Measurements from ENCODE around the gene IMPG2. TPM values are rescaled to one million over a fixed set of nuclear protein-coding genes. Genes with fewer than 3 reads are reported as not detected.

The IMPG2 gene
- total and polyA plus RNA-seq, 3 experiments from 2014 or later, result 0.11 to 0.20 TPM; not detected in 1

GRCh38 chr3:101288294-101288693 lies 32.1 kb downstream of the IMPG2 start:
- Mint-ChIP-seq H3K27me3 (no peaks in the 10 kb centered on the region), H3K4me3 (no peak overlapping the region), H3K36me3 (peaks cover 0 to 15% (median 7%) of the 10 kb centered on the region in 3 donors), H3K27ac (no peak overlapping the region), H3K4me1 (no peaks in the 10 kb centered on the region), H3K9me3 (peaks cover 0 to 6% (median 3%) of the 10 kb centered on the region in 5 donors)
- Histone ChIP-seq H3K4me1 (ENCODE audit: insufficient read depth, low read length) (no peaks in the 10 kb centered on the region), H3K27ac (ENCODE audit: low read depth, low read length) (no peak overlapping the region), H3K4me3 (ENCODE audit: low read length) (no peak overlapping the region), H3K9me3 (ENCODE audit: low read length) (no peaks in the 10 kb centered on the region), H3K27me3 (ENCODE audit: insufficient read depth, low read length, poor library complexity, severe bottlenecking) (no peaks in the 10 kb centered on the region), H3K36me3 (ENCODE audit: insufficient read depth, low read length) (no peaks in the 10 kb centered on the region)
- ChIA-PET CTCF (no interaction called here), POLR2A (no interaction called here)
- no peak for DNase-seq

GRCh38 chr3:101284757-101285156 lies 35.6 kb downstream of the IMPG2 start:
- H3K36me3 Mint-ChIP-seq, result peaks cover 0 to 15% (median 7%) of the 10 kb centered on the region in 3 donors
- no peak overlapping the region for H3K4me3 Mint-ChIP-seq
- no peaks in the 10 kb centered on the region for H3K4me1 Mint-ChIP-seq
- DNase-seq, result no peak
- H3K27me3 Mint-ChIP-seq, result no peaks in the 10 kb centered on the region
- POLR2A ChIA-PET, result no interaction called here
- CTCF ChIA-PET, result no interaction called here
- Histone ChIP-seq H3K27me3 (ENCODE audit: insufficient read depth, low read length, poor library complexity, severe bottlenecking) (no peaks in the 10 kb centered on the region), H3K4me1 (ENCODE audit: insufficient read depth, low read length) (no peaks in the 10 kb centered on the region), H3K4me3 (ENCODE audit: low read length) (no peak overlapping the region), H3K36me3 (ENCODE audit: insufficient read depth, low read length) (no peaks in the 10 kb centered on the region), H3K9me3 (ENCODE audit: low read length) (no peaks in the 10 kb centered on the region), H3K27ac (ENCODE audit: low read depth, low read length) (no peak overlapping the region)
- peaks cover 0 to 3% (median 3%) of the 10 kb centered on the region in 5 donors for H3K9me3 Mint-ChIP-seq
- no peak overlapping the region for H3K27ac Mint-ChIP-seq

GRCh38 chr3:101281521-101282030 lies 38.8 kb downstream of the IMPG2 start:
- H3K4me1 Mint-ChIP-seq, result no peaks in the 10 kb centered on the region
- no peak for DNase-seq
- CTCF ChIA-PET, result no interaction called here
- Histone ChIP-seq H3K4me1 (ENCODE audit: insufficient read depth, low read length) (no peaks in the 10 kb centered on the region), H3K36me3 (ENCODE audit: insufficient read depth, low read length) (no peaks in the 10 kb centered on the region), H3K27me3 (ENCODE audit: insufficient read depth, low read length, poor library complexity, severe bottlenecking) (no peaks in the 10 kb centered on the region), H3K27ac (ENCODE audit: low read depth, low read length) (no peak overlapping the region), H3K4me3 (ENCODE audit: low read length) (no peak overlapping the region), H3K9me3 (ENCODE audit: low read length) (no peaks in the 10 kb centered on the region)
- H3K27me3 Mint-ChIP-seq, result no peaks in the 10 kb centered on the region
- H3K36me3 Mint-ChIP-seq, result peaks cover 0 to 8% (median 2%) of the 10 kb centered on the region in 3 donors
- POLR2A ChIA-PET, result no interaction called here
- H3K4me3 Mint-ChIP-seq, result no peak overlapping the region
- no peaks in the 10 kb centered on the region for H3K9me3 Mint-ChIP-seq
- no peak overlapping the region for H3K27ac Mint-ChIP-seq

GRCh38 chr3:101279765-101280385 lies 40.5 kb downstream of the IMPG2 start:
- Mint-ChIP-seq H3K27ac (no peak overlapping the region), H3K9me3 (no peaks in the 10 kb centered on the region), H3K36me3 (peaks cover 0 to 13% (median 6%) of the 10 kb centered on the region in 3 donors), H3K4me1 (no peaks in the 10 kb centered on the region), H3K27me3 (no peaks in the 10 kb centered on the region), H3K4me3 (no peak overlapping the region)
- no peak for DNase-seq
- H3K4me3 ChIP-seq (ENCODE audit: low read length), result no peak overlapping the region
- ChIA-PET CTCF (no interaction called here), POLR2A (no interaction called here)
- H3K36me3 ChIP-seq (ENCODE audit: insufficient read depth, low read length), result no peaks in the 10 kb centered on the region
- H3K27me3 ChIP-seq (ENCODE audit: insufficient read depth, low read length, poor library complexity, severe bottlenecking), result no peaks in the 10 kb centered on the region
- H3K4me1 ChIP-seq (ENCODE audit: insufficient read depth, low read length), result no peaks in the 10 kb centered on the region
- no peak overlapping the region for H3K27ac ChIP-seq (ENCODE audit: low read depth, low read length)
- no peaks in the 10 kb centered on the region for H3K9me3 ChIP-seq (ENCODE audit: low read length)

GRCh38 chr3:101279162-101279561 lies 41.2 kb downstream of the IMPG2 start:
- Mint-ChIP-seq H3K36me3 (peaks cover 0 to 12% (median 8%) of the 10 kb centered on the region in 3 donors), H3K27ac (no peak overlapping the region), H3K27me3 (no peaks in the 10 kb centered on the region), H3K4me1 (no peaks in the 10 kb centered on the region), H3K9me3 (no peaks in the 10 kb centered on the region), H3K4me3 (no peak overlapping the region)
- H3K4me1 ChIP-seq (ENCODE audit: insufficient read depth, low read length), result no peaks in the 10 kb centered on the region
- H3K27ac ChIP-seq (ENCODE audit: low read depth, low read length), result no peak overlapping the region
- no peak overlapping the region for H3K4me3 ChIP-seq (ENCODE audit: low read length)
- H3K36me3 ChIP-seq (ENCODE audit: insufficient read depth, low read length), result no peaks in the 10 kb centered on the region
- POLR2A ChIA-PET, result no interaction called here
- H3K27me3 ChIP-seq (ENCODE audit: insufficient read depth, low read length, poor library complexity, severe bottlenecking), result no peaks in the 10 kb centered on the region
- no peak for DNase-seq
- CTCF ChIA-PET, result no interaction called here
- H3K9me3 ChIP-seq (ENCODE audit: low read length), result no peaks in the 10 kb centered on the region

- Mint-ChIP-seq H3K9me3 (no peaks in the 10 kb centered on the region), H3K27ac (no peak overlapping the region), H3K27me3 (no peaks in the 10 kb centered on the region), H3K4me1 (no peaks in the 10 kb centered on the region), H3K36me3 (peaks cover 0 to 10% (median 8%) of the 10 kb centered on the region in 3 donors), H3K4me3 (no peak overlapping the region)
- no peaks in the 10 kb centered on the region for H3K36me3 ChIP-seq (ENCODE audit: insufficient read depth, low read length)
- DNase-seq, result no peak
- no peaks in the 10 kb centered on the region for H3K9me3 ChIP-seq (ENCODE audit: low read length)
- no peaks in the 10 kb centered on the region for H3K27me3 ChIP-seq (ENCODE audit: insufficient read depth, low read length, poor library complexity, severe bottlenecking)
- no peak overlapping the region for H3K4me3 ChIP-seq (ENCODE audit: low read length)
- no peaks in the 10 kb centered on the region for H3K4me1 ChIP-seq (ENCODE audit: insufficient read depth, low read length)
- POLR2A ChIA-PET, result no interaction called here
- CTCF ChIA-PET, result no interaction called here
- no peak overlapping the region for H3K27ac ChIP-seq (ENCODE audit: low read depth, low read length)
Observed at GRCh38 chr3:101278727-101279126, 41.6 kb downstream of the IMPG2 start.

GRCh38 chr3:101273608-101274007 lies 46.8 kb downstream of the IMPG2 start:
- Mint-ChIP-seq H3K36me3 (peaks cover 0 to 23% (median 21%) of the 10 kb centered on the region in 3 donors), H3K27me3 (no peaks in the 10 kb centered on the region), H3K9me3 (no peaks in the 10 kb centered on the region), H3K4me3 (no peak overlapping the region), H3K4me1 (no peaks in the 10 kb centered on the region), H3K27ac (no peak overlapping the region)
- Histone ChIP-seq H3K27ac (ENCODE audit: low read depth, low read length) (no peak overlapping the region), H3K27me3 (ENCODE audit: insufficient read depth, low read length, poor library complexity, severe bottlenecking) (no peaks in the 10 kb centered on the region), H3K36me3 (ENCODE audit: insufficient read depth, low read length) (no peaks in the 10 kb centered on the region), H3K4me1 (ENCODE audit: insufficient read depth, low read length) (no peaks in the 10 kb centered on the region), H3K4me3 (ENCODE audit: low read length) (no peak overlapping the region), H3K9me3 (ENCODE audit: low read length) (no peaks in the 10 kb centered on the region)
- no peak for DNase-seq
- CTCF ChIA-PET, result no interaction called here
- POLR2A ChIA-PET, result no interaction called here

- Mint-ChIP-seq H3K27me3 (no peaks in the 10 kb centered on the region), H3K27ac (no peak overlapping the region), H3K4me3 (no peak overlapping the region), H3K9me3 (no peaks in the 10 kb centered on the region), H3K4me1 (no peaks in the 10 kb centered on the region), H3K36me3 (peaks cover 0 to 23% (median 21%) of the 10 kb centered on the region in 3 donors)
- Histone ChIP-seq H3K27ac (ENCODE audit: low read depth, low read length) (no peak overlapping the region), H3K4me1 (ENCODE audit: insufficient read depth, low read length) (no peaks in the 10 kb centered on the region), H3K27me3 (ENCODE audit: insufficient read depth, low read length, poor library complexity, severe bottlenecking) (no peaks in the 10 kb centered on the region), H3K9me3 (ENCODE audit: low read length) (no peaks in the 10 kb centered on the region), H3K36me3 (ENCODE audit: insufficient read depth, low read length) (no peaks in the 10 kb centered on the region), H3K4me3 (ENCODE audit: low read length) (no peak overlapping the region)
- DNase-seq, result no peak
- POLR2A ChIA-PET, result no interaction called here
- CTCF ChIA-PET, result no interaction called here
Observed at GRCh38 chr3:101273156-101273555, 47.2 kb downstream of the IMPG2 start.

Measured in CD8-positive, alpha-beta memory T cell (primary cell).